Measurements from ENCODE around the gene MT1G. TPM values are rescaled to one million over a fixed set of nuclear protein-coding genes. Genes with fewer than 3 reads are reported as not detected.
"Not testable (repeated sequence)": the region's sequence is repeated elsewhere in the genome, so short reads cannot be mapped to it uniquely, and the experiment has no call there.

The MT1G gene
- total RNA-seq, 2 experiments from 2014 or later, result 2.8 to 3.4 TPM

DNA sequence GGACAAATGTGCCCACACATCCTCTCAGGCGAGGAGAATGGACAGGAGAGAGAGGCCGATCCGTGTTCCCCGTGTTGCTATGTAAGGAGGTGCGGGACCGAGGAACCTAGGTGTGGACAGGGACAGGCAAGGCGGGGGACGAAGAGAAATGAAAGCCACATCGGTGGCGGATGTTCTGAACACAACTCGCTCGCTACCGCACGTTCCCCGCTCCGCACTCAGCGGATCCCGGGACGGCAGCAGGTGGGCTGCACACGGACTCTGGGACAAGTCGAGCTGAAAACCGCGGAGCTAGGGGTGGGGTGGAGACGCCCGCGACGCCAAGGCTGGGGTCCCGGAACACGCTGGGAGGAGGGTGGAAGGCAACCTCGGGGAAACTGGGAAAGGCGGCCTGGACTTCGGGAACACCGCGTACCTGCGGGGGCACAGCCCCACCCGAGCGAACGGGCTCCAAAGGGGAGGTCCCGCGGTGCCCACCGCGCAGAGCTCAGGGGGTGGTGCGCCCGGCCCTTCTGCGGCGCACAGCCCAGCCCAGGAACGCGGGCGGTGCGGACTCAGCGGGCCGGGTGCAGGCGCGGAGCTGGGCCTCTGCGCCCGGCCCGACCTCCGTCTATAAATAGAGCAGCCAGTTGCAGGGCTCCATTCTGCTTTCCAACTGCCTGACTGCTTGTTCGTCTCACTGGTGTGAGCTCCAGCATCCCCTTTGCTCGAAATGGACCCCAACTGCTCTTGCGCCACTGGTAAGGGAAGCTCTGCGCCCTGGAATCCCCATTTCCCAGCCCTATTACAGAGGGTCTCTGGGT is 42.5 kb downstream of the MT1G start, which contains the start of gene MT1E:
TSS of gene MT1E (plus strand) at position 642 of the 803 bp plus-strand sequence. CDS start at position 713, 71 bp downstream.
- CTCF ChIA-PET, result interaction anchor here (0.6 to 1.7 kb wide), 13 partner anchors 12 to 111 kb away, joined by 3 to 7 read pairs (median 4); partner anchors contain the start of genes MT1A and MT1X

DNA sequence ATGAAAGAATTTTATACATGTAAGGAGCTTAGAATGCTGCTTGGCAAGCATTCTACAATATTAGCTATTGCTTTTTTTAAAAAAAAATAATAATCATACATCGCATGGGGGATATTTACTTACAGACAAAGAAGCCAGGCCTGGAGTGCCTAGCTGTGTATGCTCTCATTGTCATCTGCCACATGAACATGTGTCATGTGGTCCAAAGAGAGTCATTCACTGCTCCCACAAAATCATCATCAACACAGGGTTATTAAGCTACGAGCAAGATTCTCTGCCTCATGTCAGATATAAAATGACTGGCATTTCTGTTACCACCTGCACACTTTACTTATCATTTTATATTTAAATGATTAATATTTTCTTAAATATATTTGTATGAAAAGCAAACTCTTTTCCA is 44.2 kb downstream of the MT1G start:
- CTCF ChIA-PET, result interaction anchor here (1.0 to 1.3 kb wide), 5 partner anchors 8 to 104 kb away, joined by 3 to 6 read pairs (median 3); partner anchors contain the start of genes BBS2 and MT1M
- Mint-ChIP-seq H3K4me1 (peaks cover 23% of the 10 kb centered on the region), H3K27ac (no peak overlapping the region), H3K27me3 (peaks cover 40% of the 10 kb centered on the region), H3K36me3 (no peaks in the 10 kb centered on the region), H3K4me3 (no peak overlapping the region), H3K9me3 (ENCODE audit: low read depth) (no peaks in the 10 kb centered on the region)
- ATAC-seq (no peak), DNase-seq (no peak)

More for the DNA sequence above, 42.5 kb downstream of the MT1G start, which contains the start of gene MT1E:
- Mint-ChIP-seq H3K9me3 (ENCODE audit: low read depth) (no peaks in the 10 kb centered on the region), H3K4me3 (peak within 1 kb of the TSS; percentile 88), H3K36me3 (no peaks in the 10 kb centered on the region), H3K27ac (peak within 1 kb of the TSS; percentile 86), H3K27me3 (peaks cover 37% of the 10 kb centered on the region), H3K4me1 (peaks cover 28% of the 10 kb centered on the region)
- ATAC-seq (peak; percentile 92), DNase-seq (peak; percentile 79)

DNA sequence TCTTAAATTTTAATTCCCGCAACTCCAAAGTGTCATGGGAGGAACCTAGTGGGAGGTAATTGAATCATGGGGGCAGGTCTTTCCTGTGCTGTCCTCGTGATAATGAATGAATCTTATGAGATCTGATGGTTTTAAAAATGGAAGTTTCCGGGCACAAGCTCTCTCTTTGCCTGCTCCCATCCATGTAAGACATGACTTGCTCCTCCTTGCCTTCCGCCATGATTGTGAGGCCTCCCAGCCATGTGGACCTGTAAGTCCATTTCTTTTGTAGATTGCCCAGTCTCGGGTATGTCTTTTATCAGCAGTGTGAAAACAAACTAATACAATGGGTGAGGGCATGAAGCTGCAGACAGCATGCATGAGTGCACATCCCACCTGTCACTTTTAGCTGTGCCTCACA is 44.7 kb downstream of the MT1G start:
- not testable (repeated sequence) for H3K27ac Mint-ChIP-seq; H3K36me3 Mint-ChIP-seq; H3K9me3 Mint-ChIP-seq (ENCODE audit: low read depth); H3K4me3 Mint-ChIP-seq; ATAC-seq; DNase-seq
- Mint-ChIP-seq H3K27me3 (peaks cover 45% of the 10 kb centered on the region), H3K4me1 (peaks cover 23% of the 10 kb centered on the region)
- CTCF ChIA-PET, result interaction anchor here (1.0 to 1.3 kb wide), 5 partner anchors 9 to 103 kb away, joined by 3 to 6 read pairs (median 3); partner anchors contain the start of genes BBS2 and MT1M

DNA sequence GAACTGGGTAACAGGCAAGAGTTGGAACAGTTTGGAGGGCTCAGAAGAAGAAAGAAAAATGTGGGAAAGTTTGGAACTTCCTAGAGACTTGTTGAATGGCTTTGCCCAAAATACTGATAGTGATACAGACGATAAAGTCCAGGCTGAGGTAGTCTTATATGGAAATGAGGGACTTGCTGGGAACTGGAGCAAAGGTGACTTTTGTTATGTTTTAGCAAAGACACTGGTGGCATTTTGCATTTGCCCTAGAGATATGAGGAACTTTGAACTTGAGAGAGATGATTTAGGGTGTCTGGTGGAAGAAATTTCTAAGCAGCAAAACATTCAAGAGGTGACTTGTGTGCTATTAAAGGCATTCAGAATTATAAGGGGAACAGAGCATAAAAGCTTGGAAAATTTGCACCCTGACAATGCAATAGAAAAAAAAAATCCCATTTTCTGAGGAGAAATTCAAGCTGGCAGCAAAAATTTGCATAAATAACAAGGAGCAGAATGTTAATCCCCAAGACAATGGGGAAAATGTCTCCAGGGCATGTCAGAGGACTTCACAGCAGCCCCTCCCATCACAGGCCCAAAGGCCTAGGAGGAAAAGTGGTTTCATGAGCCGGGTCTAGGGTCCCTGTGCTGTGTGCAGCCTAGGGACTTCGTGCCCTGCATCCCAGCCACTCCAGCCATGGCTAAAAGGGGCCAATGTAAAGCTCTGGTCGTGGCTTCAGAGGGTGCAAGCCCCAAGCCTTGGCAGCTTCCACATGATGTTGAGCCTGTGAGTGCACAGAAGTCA is 46.0 kb downstream of the MT1G start:
- CTCF ChIA-PET, result interaction anchor here (1.1 kb wide), 1 partner anchor 22 kb away, joined by 3 read pairs; no protein-coding TSS in a partner anchor
- not testable (repeated sequence) for H3K9me3 Mint-ChIP-seq (ENCODE audit: low read depth); H3K27ac Mint-ChIP-seq; ATAC-seq; DNase-seq; H3K36me3 Mint-ChIP-seq; H3K4me3 Mint-ChIP-seq
- Mint-ChIP-seq H3K4me1 (peaks cover 28% of the 10 kb centered on the region), H3K27me3 (peaks cover 49% of the 10 kb centered on the region)

DNA sequence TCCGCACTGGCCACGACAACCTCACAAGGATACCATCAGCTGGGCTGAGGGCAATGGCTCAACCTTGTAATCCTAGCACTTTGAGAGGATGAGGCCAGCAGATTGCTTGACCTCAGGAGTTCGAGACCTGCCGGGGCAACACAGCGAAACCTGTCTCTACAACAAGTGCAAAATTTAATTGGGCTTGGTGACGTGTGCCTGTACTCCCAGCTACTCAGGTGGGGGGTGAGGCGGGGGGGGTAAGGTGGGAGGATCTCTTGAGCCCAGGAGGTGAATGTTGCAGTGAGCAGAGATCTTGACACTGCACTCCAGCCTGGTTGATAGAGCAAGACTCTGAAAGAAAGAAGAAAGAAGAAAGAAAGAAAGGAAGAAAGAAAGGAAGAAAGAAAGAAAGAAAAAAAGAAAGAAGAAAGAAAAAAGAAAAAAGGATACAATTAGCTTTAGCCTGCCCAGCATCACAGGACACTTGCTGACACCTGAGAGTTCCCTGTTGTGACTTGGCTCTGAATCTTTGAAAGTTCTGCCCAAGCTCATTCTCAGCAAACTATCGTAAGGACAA is 47.4 kb downstream of the MT1G start:
- H3K36me3 Mint-ChIP-seq, result no peaks in the 10 kb centered on the region
- peaks cover 24% of the 10 kb centered on the region for H3K4me1 Mint-ChIP-seq
- no peak for ATAC-seq
- peaks cover 37% of the 10 kb centered on the region for H3K27me3 Mint-ChIP-seq
- no peak for DNase-seq
- no peaks in the 10 kb centered on the region for H3K9me3 Mint-ChIP-seq (ENCODE audit: low read depth)
- H3K27ac Mint-ChIP-seq, result no peak overlapping the region
- no peak overlapping the region for H3K4me3 Mint-ChIP-seq
- CTCF ChIA-PET, result no interaction called here

DNA sequence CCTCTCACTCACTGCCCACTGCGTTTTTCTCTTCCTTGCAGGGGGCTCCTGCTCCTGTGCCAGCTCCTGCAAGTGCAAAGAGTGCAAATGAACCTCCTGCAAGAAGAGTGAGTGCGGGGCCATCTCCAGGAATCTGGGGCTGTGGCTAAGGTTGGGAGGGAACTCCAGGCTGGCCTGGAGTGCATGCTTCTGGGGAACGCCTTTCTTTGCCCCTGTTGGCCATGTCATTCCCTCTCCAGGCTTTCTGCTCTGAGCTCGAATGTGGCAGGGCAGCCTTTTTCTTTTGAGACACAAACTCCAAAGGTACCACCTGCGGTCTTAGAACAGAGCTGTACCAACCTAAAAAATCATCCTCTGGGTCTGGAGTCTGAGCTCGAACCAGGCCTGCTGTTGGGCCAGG is 49.7 kb downstream of the MT1G start:
- peaks cover 28% of the 10 kb centered on the region for H3K27me3 Mint-ChIP-seq
- H3K9me3 Mint-ChIP-seq (ENCODE audit: low read depth), result no peaks in the 10 kb centered on the region
- H3K36me3 Mint-ChIP-seq, result no peaks in the 10 kb centered on the region
- H3K4me3 Mint-ChIP-seq, result peak overlapping the region; percentile 54
- peaks cover 39% of the 10 kb centered on the region for H3K4me1 Mint-ChIP-seq
- CTCF ChIA-PET, result interaction anchor here (1.1 to 1.6 kb wide), 3 partner anchors 9 to 26 kb away, joined by 3 to 6 read pairs (median 4); partner anchors contain the start of gene MT2A
- no peak for DNase-seq
- ATAC-seq, result no peak
- no peak overlapping the region for H3K27ac Mint-ChIP-seq

DNA sequence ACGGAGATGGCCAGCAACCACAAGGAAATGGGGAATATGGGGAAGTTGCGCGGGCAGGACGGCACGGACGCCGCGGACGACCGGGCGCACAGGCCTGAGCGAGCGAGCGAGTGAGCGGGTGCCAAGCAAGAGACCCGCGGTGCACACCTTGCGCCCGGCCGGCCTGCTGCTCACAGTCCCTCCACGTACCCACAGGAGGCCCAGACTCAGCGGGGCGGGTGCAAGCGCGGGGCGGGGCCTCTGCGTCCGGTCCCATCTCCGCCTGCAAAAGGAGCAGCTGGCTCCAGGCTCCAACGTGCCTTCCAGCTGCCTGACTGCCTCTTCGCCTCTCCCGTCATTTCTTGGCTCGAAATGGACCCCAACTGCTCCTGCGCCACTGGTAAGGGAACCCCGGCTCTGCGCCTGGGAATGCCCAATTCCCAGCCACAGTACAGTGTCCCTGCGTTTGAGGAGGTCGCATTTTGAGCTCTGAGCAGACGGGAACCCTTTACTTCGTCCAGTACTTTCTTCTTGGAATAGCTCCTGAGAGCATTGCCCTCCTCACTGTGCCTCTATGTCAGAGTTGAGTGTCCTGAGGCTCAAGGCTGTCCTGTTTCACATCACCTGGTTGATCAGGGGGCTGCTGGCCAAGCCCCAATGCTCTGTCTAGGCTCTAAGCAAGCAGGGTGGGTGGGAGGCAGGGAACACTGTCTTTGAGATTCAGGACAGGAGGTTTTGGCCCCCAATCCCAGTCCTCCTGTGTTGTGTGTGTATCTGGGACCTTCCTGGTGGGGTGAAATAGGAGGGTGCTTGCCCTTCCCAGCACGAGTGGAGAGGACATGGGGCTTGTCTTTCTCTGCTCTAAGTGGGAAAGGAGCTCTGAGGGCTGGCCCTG is 50.4 kb downstream of the MT1G start:
- ATAC-seq, result peak; percentile 88
- Mint-ChIP-seq H3K27ac (no peak overlapping the region), H3K9me3 (ENCODE audit: low read depth) (no peaks in the 10 kb centered on the region), H3K36me3 (no peaks in the 10 kb centered on the region), H3K27me3 (peaks cover 28% of the 10 kb centered on the region), H3K4me3 (peak overlapping the region; percentile 54), H3K4me1 (peaks cover 42% of the 10 kb centered on the region)
- peak; percentile 78 for DNase-seq
- CTCF ChIA-PET, result interaction anchor here (1.1 to 1.6 kb wide), 3 partner anchors 8 to 26 kb away, joined by 3 to 6 read pairs (median 4); partner anchors contain the start of gene MT2A

Other genes with a start within 250 kb of the MT1G start
- 10 to 100 TPM; 48.9 to 54.2 TPM for gene AMFR, start 242.5 kb downstream of the MT1G start, total RNA-seq
- gene NUDT21, start 216.7 kb downstream of the MT1G start, total RNA-seq, result 100 to 1,000 TPM; 242 to 279 TPM
- gene OGFOD1, start 216.5 kb downstream of the MT1G start, total RNA-seq, result 10 to 100 TPM; 41.9 to 63.1 TPM
- gene BBS2, start 148.0 kb downstream of the MT1G start, total RNA-seq, result 1 to 10 TPM; 6.2 to 8.2 TPM
- not detected for gene MT4, start 103.0 kb downstream of the MT1G start, total RNA-seq
- 1 to 10 TPM in 1 of 2 experiments, not detected in 1; 3.6 TPM for gene MT3, start 78.5 kb downstream of the MT1G start, total RNA-seq
- gene MT2A, start 59.5 kb downstream of the MT1G start, total RNA-seq, result 100 to 1,000 TPM; 121 to 125 TPM
- 10 to 100 TPM; 41.2 to 54.1 TPM for gene MT1E, start 42.3 kb downstream of the MT1G start, total RNA-seq
- gene MT1M, start 35.4 kb downstream of the MT1G start, total RNA-seq, result not detected
- under 1 TPM in 1 of 2 experiments, not detected in 1; 0.91 TPM for gene MT1A, start 29.4 kb downstream of the MT1G start, total RNA-seq
- not detected for gene MT1B, start 16.2 kb downstream of the MT1G start, total RNA-seq
- gene MT1F, start 10.1 kb downstream of the MT1G start, total RNA-seq, result 10 to 100 TPM; 11.4 to 20.6 TPM
- gene MT1H, start 1.7 kb upstream of the MT1G start, total RNA-seq, result not detected
- gene MT1X, start 14.4 kb upstream of the MT1G start, total RNA-seq, result 10 to 100 TPM; 34.2 to 39.5 TPM
- 100 to 1,000 TPM; 126 to 129 TPM for gene NUP93, start 62.1 kb upstream of the MT1G start, total RNA-seq
- gene SLC12A3, start 197.1 kb upstream of the MT1G start, total RNA-seq, result not detected

All from activated CD8-positive, alpha-beta memory T cell treated with anti-CD3 and anti-CD28 coated beads, Interleukin-2, amount 10 ng/mL, durations not matched to agents 7 days and 5 days (primary cell).